Esophagus squamous epithelium (tissue), 4 donors: ENCODE measurements around the gene CFAP90.

Experiments used
- POLR2A ChIP-seq, 4 donors: fragments of 450-650 bp; IDR thresholded peaks; one replicate each; pipeline ENCODE4 v1.6.1; 2017; ENCODE audit warnings: antibody characterized with exemption in 4 of 4, mild to moderate bottlenecking in 4 of 4, moderate library complexity in 3 of 4
- TF ChIP-seq, protein P1 (sequence below), 6 experiments: fragments of 450-650 bp in 4 of 6; fragments of 200-600 bp in 2 of 6; sonication (generic) in 2 of 6; IDR thresholded peaks; one replicate each; pipeline ENCODE4 v1.5.1; 2016 to 2019; ENCODE audit warnings: antibody characterized with exemption in 6 of 6, mild to moderate bottlenecking in 4 of 6, moderate library complexity in 4 of 6

GRCh38 chr5:7894439-7894838, 43.5 kb upstream of the CFAP90 start:
- TF ChIP-seq, protein P1, sequence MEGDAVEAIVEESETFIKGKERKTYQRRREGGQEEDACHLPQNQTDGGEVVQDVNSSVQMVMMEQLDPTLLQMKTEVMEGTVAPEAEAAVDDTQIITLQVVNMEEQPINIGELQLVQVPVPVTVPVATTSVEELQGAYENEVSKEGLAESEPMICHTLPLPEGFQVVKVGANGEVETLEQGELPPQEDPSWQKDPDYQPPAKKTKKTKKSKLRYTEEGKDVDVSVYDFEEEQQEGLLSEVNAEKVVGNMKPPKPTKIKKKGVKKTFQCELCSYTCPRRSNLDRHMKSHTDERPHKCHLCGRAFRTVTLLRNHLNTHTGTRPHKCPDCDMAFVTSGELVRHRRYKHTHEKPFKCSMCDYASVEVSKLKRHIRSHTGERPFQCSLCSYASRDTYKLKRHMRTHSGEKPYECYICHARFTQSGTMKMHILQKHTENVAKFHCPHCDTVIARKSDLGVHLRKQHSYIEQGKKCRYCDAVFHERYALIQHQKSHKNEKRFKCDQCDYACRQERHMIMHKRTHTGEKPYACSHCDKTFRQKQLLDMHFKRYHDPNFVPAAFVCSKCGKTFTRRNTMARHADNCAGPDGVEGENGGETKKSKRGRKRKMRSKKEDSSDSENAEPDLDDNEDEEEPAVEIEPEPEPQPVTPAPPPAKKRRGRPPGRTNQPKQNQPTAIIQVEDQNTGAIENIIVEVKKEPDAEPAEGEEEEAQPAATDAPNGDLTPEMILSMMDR (IDR thresholded peaks at IDR 0.05) = no peak
- no peak for TF ChIP-seq POLR2A (IDR thresholded peaks at IDR 0.05)
